ENCODE measurements around the gene ASF1B. TPM values are rescaled to one million over a fixed set of nuclear protein-coding genes. Genes with fewer than 3 reads are reported as not detected.

Gene ASF1B
- total RNA-seq, 1 donor from 2014 or later: 1.7 TPM

GRCh38 chr19:14070268-14071050, 65.9 kb downstream of the ASF1B start:
- H3K9me3 ChIP-seq: no peaks in the 10 kb centered on the region
- no peak overlapping the region for H3K4me3 ChIP-seq
- DNase-seq (ENCODE audit: extremely low spot score in 2 of 2): no peak
- peak in 1 of 2 donors; percentile 23 for TF ChIP-seq POLR2AphosphoS5 (IDR thresholded peaks at IDR 0.05; ENCODE audit: insufficient read depth in 1 of 2, low read depth in 1 of 2)
- no peak for TF ChIP-seq CTCF (IDR thresholded peaks at IDR 0.05)
- no peak for TF ChIP-seq POLR2A (IDR thresholded peaks at IDR 0.05)
- H3K36me3 ChIP-seq: no peaks in the 10 kb centered on the region
- H3K4me1 ChIP-seq: peaks cover 30% of the 10 kb centered on the region
- H3K27ac ChIP-seq: no peak overlapping the region
- intact Hi-C loops (cut with DNase I): loop anchor here (5.0 kb wide), 1 partner anchor 67 kb away; the partner anchor contains the start of gene ASF1B
- no peaks in the 10 kb centered on the region for H3K27me3 ChIP-seq

Other genes starting within 250 kb of the ASF1B start
- 12.0 TPM for gene BRME1, start 230.5 kb downstream of the ASF1B start, total RNA-seq
- gene CC2D1A, start 230.4 kb downstream of the ASF1B start, total RNA-seq: 44.4 TPM
- 5.2 TPM for gene PODNL1, start 198.2 kb downstream of the ASF1B start, total RNA-seq
- 20.6 TPM for gene DCAF15, start 184.1 kb downstream of the ASF1B start, total RNA-seq
- 9.6 TPM for gene RFX1, start 130.3 kb downstream of the ASF1B start, total RNA-seq
- not detected for gene RLN3, start 108.4 kb downstream of the ASF1B start, total RNA-seq
- gene IL27RA, start 104.8 kb downstream of the ASF1B start, total RNA-seq: 1.5 TPM
- gene PALM3, start 74.5 kb downstream of the ASF1B start, total RNA-seq: 0.98 TPM
- gene MISP3, start 63.8 kb downstream of the ASF1B start, total RNA-seq: 2.7 TPM
- gene C19orf67, start 50.8 kb downstream of the ASF1B start, total RNA-seq: not detected
- gene SAMD1, start 45.8 kb downstream of the ASF1B start, total RNA-seq: 6.9 TPM
- gene PRKACA, start 18.8 kb downstream of the ASF1B start, total RNA-seq: 28.0 TPM
- gene ADGRL1, start 69.6 kb upstream of the ASF1B start, total RNA-seq: 23.3 TPM
- 43.5 TPM for gene ADGRE5, start 244.9 kb upstream of the ASF1B start, total RNA-seq